Mesangial cell (primary cell): ENCODE measurements around the gene ABCC11. TPM values are rescaled to one million over a fixed set of nuclear protein-coding genes. Genes with fewer than 3 reads are reported as not detected.

Experiments used
- total RNA-seq: library from RNA; depleted of rRNA; stranded (reverse); fragments of >200 nt; gene quantifications from 2 replicates; pipeline ENCODE4 v1.2.3, GENCODE V29; 2015

The ABCC11 gene
- 0.13 TPM in 1 of 2 replicates, not detected in the other for total RNA-seq

DNA sequence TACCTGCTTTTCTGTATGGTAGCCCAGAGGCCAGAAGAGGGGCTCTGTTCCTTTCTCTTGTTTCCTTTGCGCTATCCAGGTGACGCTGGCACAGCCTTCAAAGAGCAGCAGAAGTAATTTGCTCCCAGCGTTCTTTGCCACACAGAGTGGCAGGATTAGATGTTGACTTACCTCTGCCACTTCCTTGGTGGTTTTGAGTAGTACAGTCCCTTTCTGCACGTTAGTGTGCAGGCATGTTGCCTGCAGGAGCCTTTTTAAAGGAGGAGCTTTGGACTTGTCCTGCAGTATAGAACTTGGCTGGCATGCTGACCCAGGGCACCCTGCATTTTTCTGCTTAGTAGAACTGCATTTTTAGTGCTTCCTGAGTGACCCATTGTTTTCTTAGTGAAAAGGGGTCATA, at the start of gene ABCC11:
Gene ABCC11, minus strand, starts transcription at position 229 of the 400 bp plus-strand sequence. CDS start 15,618 bp downstream, outside the sequence.

GRCh38 chr16:48244080-48244862, 3.1 kb downstream of the ABCC11 start, which contains the start of gene LONP2:
LONP2 (plus strand) TSS chr16:48244300; CDS start chr16:48244389, 89 bp downstream.

GRCh38 chr16:48155926-48156789, 91.2 kb downstream of the ABCC11 start, which contains the start of gene ABCC12:
ABCC12 (minus strand) TSS chr16:48155993; CDS start chr16:48146424, 9,569 bp downstream.

Other genes starting within 250 kb of the ABCC11 start
- not detected in 2 replicates for gene ABCC12, start 91.5 kb downstream of the ABCC11 start, total RNA-seq
- gene LONP2, start 3.2 kb downstream of the ABCC11 start, total RNA-seq = 22.0 and 30.6 TPM in 2 replicates
- gene SIAH1, start 137.9 kb upstream of the ABCC11 start, total RNA-seq = 18.9 and 22.8 TPM in 2 replicates